ENCODE results near the gene SBF1.

GRCh38 chr22:50486561-50487289 lies 11.9 kb upstream of the SBF1 start, which contains the start of gene MIOX:
- TF ChIP-seq CTCF (optimal IDR thresholded peaks at IDR 0.05 in 1 of 3, IDR thresholded peaks at IDR 0.05 in 1 of 3, conservative IDR thresholded peaks at IDR 0.05 in 1 of 3; ENCODE audit: extremely low read depth in 1 of 3, insufficient read depth in 2 of 3, low read length in 3 of 3) (no peak), EZH2 (IDR thresholded peaks at IDR 0.05; ENCODE audit: low read length) (no peak)

Data from keratinocyte (primary cell).